ENCODE results near the gene LRRC43.
"Not testable (repeated sequence)": the region's sequence is repeated elsewhere in the genome, so short reads cannot be mapped to it uniquely, and the experiment has no call there.

The LRRC43 gene

GRCh38 chr12:122159882-122160281, 23.0 kb upstream of the LRRC43 start:
- Histone ChIP-seq H3K27me3 (ENCODE audit: control insufficient read depth in 1 of 2, insufficient read depth in 2 of 2, low read length in 2 of 2) (no peaks in the 10 kb centered on the region), H3K9ac (ENCODE audit: low read length) (no peak overlapping the region), H3K9me3 (ENCODE audit: low read length) (no peaks in the 10 kb centered on the region), H3K27ac (ENCODE audit: low read depth, low read length) (no peak overlapping the region), H3K4me3 (ENCODE audit: low read depth in 1 of 2, low read length in 2 of 2) (no peak overlapping the region), H3K36me3 (ENCODE audit: insufficient read depth, low read length) (no peaks in the 10 kb centered on the region), H3K4me1 (ENCODE audit: insufficient read depth, low read length) (no peaks in the 10 kb centered on the region)

GRCh38 chr12:122160761-122161160, 22.2 kb upstream of the LRRC43 start:
- H3K4me1 ChIP-seq (ENCODE audit: insufficient read depth, low read length), result no peaks in the 10 kb centered on the region
- H3K9ac ChIP-seq (ENCODE audit: low read length), result no peak overlapping the region
- no peaks in the 10 kb centered on the region for H3K9me3 ChIP-seq (ENCODE audit: low read length)
- no peak overlapping the region for H3K4me3 ChIP-seq (ENCODE audit: low read depth in 1 of 2, low read length in 2 of 2)
- no peaks in the 10 kb centered on the region for H3K27me3 ChIP-seq (ENCODE audit: control insufficient read depth in 1 of 2, insufficient read depth in 2 of 2, low read length in 2 of 2)
- H3K27ac ChIP-seq (ENCODE audit: low read depth, low read length), result no peak overlapping the region
- no peaks in the 10 kb centered on the region for H3K36me3 ChIP-seq (ENCODE audit: insufficient read depth, low read length)

GRCh38 chr12:122161682-122162081, 21.2 kb upstream of the LRRC43 start:
- Histone ChIP-seq H3K27me3 (ENCODE audit: control insufficient read depth in 1 of 2, insufficient read depth in 2 of 2, low read length in 2 of 2) (no peaks in the 10 kb centered on the region), H3K9me3 (ENCODE audit: low read length) (no peaks in the 10 kb centered on the region), H3K4me3 (ENCODE audit: low read depth in 1 of 2, low read length in 2 of 2) (no peak overlapping the region), H3K4me1 (ENCODE audit: insufficient read depth, low read length) (no peaks in the 10 kb centered on the region), H3K36me3 (ENCODE audit: insufficient read depth, low read length) (no peaks in the 10 kb centered on the region), H3K27ac (ENCODE audit: low read depth, low read length) (no peak overlapping the region), H3K9ac (ENCODE audit: low read length) (no peak overlapping the region)

GRCh38 chr12:122162976-122163375, 19.9 kb upstream of the LRRC43 start:
- Histone ChIP-seq H3K9me3 (ENCODE audit: low read length) (no peaks in the 10 kb centered on the region), H3K4me3 (ENCODE audit: low read depth in 1 of 2, low read length in 2 of 2) (no peak overlapping the region), H3K4me1 (ENCODE audit: insufficient read depth, low read length) (no peaks in the 10 kb centered on the region), H3K9ac (ENCODE audit: low read length) (no peak overlapping the region), H3K36me3 (ENCODE audit: insufficient read depth, low read length) (no peaks in the 10 kb centered on the region), H3K27me3 (ENCODE audit: control insufficient read depth in 1 of 2, insufficient read depth in 2 of 2, low read length in 2 of 2) (no peaks in the 10 kb centered on the region), H3K27ac (ENCODE audit: low read depth, low read length) (no peak overlapping the region)

GRCh38 chr12:122166422-122167349, 16.2 kb upstream of the LRRC43 start:
- Histone ChIP-seq H3K4me1 (ENCODE audit: insufficient read depth, low read length) (no peaks in the 10 kb centered on the region), H3K9ac (ENCODE audit: low read length) (no peak overlapping the region), H3K4me3 (ENCODE audit: low read depth in 1 of 2, low read length in 2 of 2) (no peak overlapping the region), H3K9me3 (ENCODE audit: low read length) (no peaks in the 10 kb centered on the region), H3K27me3 (ENCODE audit: control insufficient read depth in 1 of 2, insufficient read depth in 2 of 2, low read length in 2 of 2) (no peaks in the 10 kb centered on the region), H3K27ac (ENCODE audit: low read depth, low read length) (no peak overlapping the region), H3K36me3 (ENCODE audit: insufficient read depth, low read length) (no peaks in the 10 kb centered on the region)

- no peaks in the 10 kb centered on the region for H3K9me3 ChIP-seq (ENCODE audit: low read length)
- no peak overlapping the region for H3K9ac ChIP-seq (ENCODE audit: low read length)
- no peaks in the 10 kb centered on the region for H3K36me3 ChIP-seq (ENCODE audit: insufficient read depth, low read length)
- H3K4me3 ChIP-seq (ENCODE audit: low read depth in 1 of 2, low read length in 2 of 2), result no peak overlapping the region
- H3K27ac ChIP-seq (ENCODE audit: low read depth, low read length), result no peak overlapping the region
- H3K27me3 ChIP-seq (ENCODE audit: control insufficient read depth in 1 of 2, insufficient read depth in 2 of 2, low read length in 2 of 2), result peaks cover 0 to 5% of the 10 kb centered on the region in 2 donors
- no peaks in the 10 kb centered on the region for H3K4me1 ChIP-seq (ENCODE audit: insufficient read depth, low read length)
These were observed 15.5 kb upstream of the LRRC43 start for GRCh38 chr12:122167356-122167925.

- H3K27ac ChIP-seq (ENCODE audit: low read depth, low read length), result no peak overlapping the region
- H3K4me1 ChIP-seq (ENCODE audit: insufficient read depth, low read length), result no peaks in the 10 kb centered on the region
- H3K9me3 ChIP-seq (ENCODE audit: low read length), result no peaks in the 10 kb centered on the region
- H3K9ac ChIP-seq (ENCODE audit: low read length), result no peak overlapping the region
- H3K4me3 ChIP-seq (ENCODE audit: low read depth in 1 of 2, low read length in 2 of 2), result no peak overlapping the region
- peaks cover 0 to 6% of the 10 kb centered on the region in 2 donors for H3K27me3 ChIP-seq (ENCODE audit: control insufficient read depth in 1 of 2, insufficient read depth in 2 of 2, low read length in 2 of 2)
- H3K36me3 ChIP-seq (ENCODE audit: insufficient read depth, low read length), result no peaks in the 10 kb centered on the region
These were observed 14.4 kb upstream of the LRRC43 start for GRCh38 chr12:122168492-122168891.

- Histone ChIP-seq H3K9ac (ENCODE audit: low read length) (no peak overlapping the region), H3K27me3 (ENCODE audit: control insufficient read depth in 1 of 2, insufficient read depth in 2 of 2, low read length in 2 of 2) (peaks cover 0 to 6% of the 10 kb centered on the region in 2 donors), H3K27ac (ENCODE audit: low read depth, low read length) (no peak overlapping the region), H3K9me3 (ENCODE audit: low read length) (no peaks in the 10 kb centered on the region), H3K4me1 (ENCODE audit: insufficient read depth, low read length) (no peaks in the 10 kb centered on the region), H3K36me3 (ENCODE audit: insufficient read depth, low read length) (no peaks in the 10 kb centered on the region), H3K4me3 (ENCODE audit: low read depth in 1 of 2, low read length in 2 of 2) (no peak overlapping the region)
These were observed 11.5 kb upstream of the LRRC43 start for GRCh38 chr12:122171399-122171798.

GRCh38 chr12:122172262-122172939, 10.5 kb upstream of the LRRC43 start:
- Histone ChIP-seq H3K27ac (ENCODE audit: low read depth, low read length) (no peak overlapping the region), H3K36me3 (ENCODE audit: insufficient read depth, low read length) (no peaks in the 10 kb centered on the region), H3K9ac (ENCODE audit: low read length) (no peak overlapping the region), H3K4me3 (ENCODE audit: low read depth in 1 of 2, low read length in 2 of 2) (no peak overlapping the region), H3K4me1 (ENCODE audit: insufficient read depth, low read length) (no peaks in the 10 kb centered on the region), H3K27me3 (ENCODE audit: control insufficient read depth in 1 of 2, insufficient read depth in 2 of 2, low read length in 2 of 2) (peaks cover 0 to 6% of the 10 kb centered on the region in 2 donors), H3K9me3 (ENCODE audit: low read length) (no peaks in the 10 kb centered on the region)

GRCh38 chr12:122174155-122174845, 8.6 kb upstream of the LRRC43 start, which contains the start of gene IL31:
IL31 (minus strand) TSS chr12:122174221; CDS start chr12:122174172, 49 bp downstream.
- Histone ChIP-seq H3K27ac (ENCODE audit: low read depth, low read length) (no peak within 1 kb of the TSS), H3K9ac (ENCODE audit: low read length) (no peak within 1 kb of the TSS), H3K4me1 (ENCODE audit: insufficient read depth, low read length) (no peaks in the 10 kb centered on the region), H3K9me3 (ENCODE audit: low read length) (no peaks in the 10 kb centered on the region), H3K27me3 (ENCODE audit: control insufficient read depth in 1 of 2, insufficient read depth in 2 of 2, low read length in 2 of 2) (peaks cover 0 to 6% of the 10 kb centered on the region in 2 donors), H3K4me3 (ENCODE audit: low read depth in 1 of 2, low read length in 2 of 2) (no peak within 1 kb of the TSS), H3K36me3 (ENCODE audit: insufficient read depth, low read length) (no peaks in the 10 kb centered on the region)

GRCh38 chr12:122176473-122176872, 6.5 kb upstream of the LRRC43 start:
- not testable (repeated sequence) for H3K4me3 ChIP-seq (ENCODE audit: low read depth in 1 of 2, low read length in 2 of 2); H3K36me3 ChIP-seq (ENCODE audit: insufficient read depth, low read length); H3K9me3 ChIP-seq (ENCODE audit: low read length); H3K4me1 ChIP-seq (ENCODE audit: insufficient read depth, low read length); H3K27ac ChIP-seq (ENCODE audit: low read depth, low read length); H3K27me3 ChIP-seq (ENCODE audit: control insufficient read depth in 1 of 2, insufficient read depth in 2 of 2, low read length in 2 of 2); H3K9ac ChIP-seq (ENCODE audit: low read length)

Measured in muscle layer of colon (tissue), 2 donors.